ENCODE data around the gene ZNF892.
"Not testable (repeated sequence)": the region's sequence is repeated elsewhere in the genome, so short reads cannot be mapped to it uniquely, and the experiment has no call there.

Gene ZNF892

GRCh38 chr2:95231723-95232122, 24.4 kb downstream of the ZNF892 start:
- DNase-seq, result peak; percentile 20

- DNase-seq, result no peak
Measured at GRCh38 chr2:95232232-95232631, 24.9 kb downstream of the ZNF892 start.

- DNase-seq, result no peak
Measured at GRCh38 chr2:95234286-95234785, 27.0 kb downstream of the ZNF892 start.

- no peak for DNase-seq
Measured at GRCh38 chr2:95234816-95235215, 27.5 kb downstream of the ZNF892 start.

GRCh38 chr2:95238131-95238530, 30.8 kb downstream of the ZNF892 start:
- no peak for DNase-seq

- DNase-seq, result no peak
Measured at GRCh38 chr2:95240091-95240490, 32.8 kb downstream of the ZNF892 start.

GRCh38 chr2:95240556-95240955, 33.2 kb downstream of the ZNF892 start:
- DNase-seq, result no peak

- DNase-seq, result not testable (repeated sequence)
Measured at GRCh38 chr2:95242084-95242483, 34.8 kb downstream of the ZNF892 start.
